ENCODE results near the gene ANKRD28. TPM values are rescaled to one million over a fixed set of nuclear protein-coding genes. Genes with fewer than 3 reads are reported as not detected.
"Not testable (repeated sequence)": the region's sequence is repeated elsewhere in the genome, so short reads cannot be mapped to it uniquely, and the experiment has no call there.

Gene ANKRD28
- total RNA-seq, 2 experiments from 2014 or later, result 52.9 to 59.9 TPM

DNA sequence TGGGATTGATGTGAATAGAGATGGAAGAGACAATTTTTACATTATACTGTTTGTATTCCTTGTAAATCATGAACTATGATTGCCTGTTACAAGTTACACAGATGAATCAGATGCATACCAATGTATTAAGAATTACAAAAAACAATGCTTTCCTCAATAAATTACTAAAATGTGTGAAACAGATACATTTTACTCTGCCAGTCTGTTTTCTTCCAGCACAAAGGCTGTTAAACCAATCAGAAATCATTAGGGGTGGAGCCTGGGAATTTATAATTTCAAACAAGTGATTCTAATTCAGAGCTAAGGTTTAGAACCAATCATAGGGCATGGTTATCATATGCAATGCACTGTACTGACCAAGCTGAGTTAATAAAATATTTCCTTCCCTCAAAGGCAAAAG, 21.8 kb upstream of the ANKRD28 start:
- BruUV-seq (replicated peaks), result no TSS peak
- Histone ChIP-seq H3K36me3 (ENCODE audit: insufficient read depth, low read length) (no peaks in the 10 kb centered on the region), H3K9me2 (ENCODE audit: insufficient read depth, low read length) (no peaks in the 10 kb centered on the region), H3K4me3 (ENCODE audit: low read depth, low read length, poor library complexity, severe bottlenecking) (no peak overlapping the region), H2AFZ (ENCODE audit: low read length) (no peak overlapping the region), H3K4me1 (ENCODE audit: insufficient read depth, low read length, poor library complexity, severe bottlenecking) (peaks cover 30% of the 10 kb centered on the region), H3K27ac (ENCODE audit: low read depth, low read length, poor library complexity, severe bottlenecking) (no peak overlapping the region), H3K79me2 (ENCODE audit: insufficient read depth, low read depth, low read length) (peaks cover 100% of the 10 kb centered on the region), H4K20me1 (ENCODE audit: insufficient read depth, low read length) (peaks cover 57% of the 10 kb centered on the region), H3K4me2 (ENCODE audit: low read length) (no peak overlapping the region), H3K9me3 (ENCODE audit: low read length) (no peaks in the 10 kb centered on the region)
- TF ChIP-seq EZH2phosphoT487 (IDR thresholded peaks at IDR 0.05; ENCODE audit: borderline replicate concordance, low read depth, low read length), result no peak
- TF ChIP-seq, protein P1, sequence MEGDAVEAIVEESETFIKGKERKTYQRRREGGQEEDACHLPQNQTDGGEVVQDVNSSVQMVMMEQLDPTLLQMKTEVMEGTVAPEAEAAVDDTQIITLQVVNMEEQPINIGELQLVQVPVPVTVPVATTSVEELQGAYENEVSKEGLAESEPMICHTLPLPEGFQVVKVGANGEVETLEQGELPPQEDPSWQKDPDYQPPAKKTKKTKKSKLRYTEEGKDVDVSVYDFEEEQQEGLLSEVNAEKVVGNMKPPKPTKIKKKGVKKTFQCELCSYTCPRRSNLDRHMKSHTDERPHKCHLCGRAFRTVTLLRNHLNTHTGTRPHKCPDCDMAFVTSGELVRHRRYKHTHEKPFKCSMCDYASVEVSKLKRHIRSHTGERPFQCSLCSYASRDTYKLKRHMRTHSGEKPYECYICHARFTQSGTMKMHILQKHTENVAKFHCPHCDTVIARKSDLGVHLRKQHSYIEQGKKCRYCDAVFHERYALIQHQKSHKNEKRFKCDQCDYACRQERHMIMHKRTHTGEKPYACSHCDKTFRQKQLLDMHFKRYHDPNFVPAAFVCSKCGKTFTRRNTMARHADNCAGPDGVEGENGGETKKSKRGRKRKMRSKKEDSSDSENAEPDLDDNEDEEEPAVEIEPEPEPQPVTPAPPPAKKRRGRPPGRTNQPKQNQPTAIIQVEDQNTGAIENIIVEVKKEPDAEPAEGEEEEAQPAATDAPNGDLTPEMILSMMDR (conservative IDR thresholded peaks at IDR 0.05; ENCODE audit: low read length), result no peak
- CTCF ChIA-PET (ENCODE audit: unreplicated experiment), result no interaction called here
- POLR2A ChIA-PET, result interaction anchor here (2.0 kb wide), 1 partner anchor 15 kb away, joined by 4 read pairs; no protein-coding TSS in a partner anchor
- no peak for DNase-seq (ENCODE audit: low spot score)
- intact Hi-C loops (cut with micrococcal nuclease; ENCODE audit: unreplicated experiment), result loop anchor here (5.0 kb wide), 3 partner anchors 228 to 428 kb away; no protein-coding TSS in a partner anchor

DNA sequence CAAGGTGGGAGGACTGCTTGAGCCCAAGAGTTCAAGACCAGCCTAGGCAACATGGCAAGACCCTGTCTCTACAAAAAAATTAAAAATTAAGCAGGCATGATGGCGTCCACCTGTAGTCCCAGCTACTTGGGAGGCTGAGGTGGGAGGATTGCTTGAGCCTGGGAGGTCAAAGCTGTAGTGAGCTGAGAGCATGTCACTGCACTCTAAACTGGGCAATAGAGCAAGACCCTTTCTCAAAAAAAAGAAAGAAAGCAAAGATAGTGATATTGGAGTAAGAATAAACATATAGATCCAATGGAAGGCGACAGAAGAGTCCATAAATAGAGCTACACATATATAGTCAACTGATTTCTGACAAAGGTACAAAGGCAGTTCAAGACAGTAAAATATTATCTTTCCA, 21.3 kb upstream of the ANKRD28 start:
- Histone ChIP-seq H3K4me1 (ENCODE audit: insufficient read depth, low read length, poor library complexity, severe bottlenecking) (peaks cover 30% of the 10 kb centered on the region), H2AFZ (ENCODE audit: low read length) (no peak overlapping the region), H3K36me3 (ENCODE audit: insufficient read depth, low read length) (no peaks in the 10 kb centered on the region), H3K79me2 (ENCODE audit: insufficient read depth, low read depth, low read length) (peaks cover 98% of the 10 kb centered on the region), H3K9me3 (ENCODE audit: low read length) (no peaks in the 10 kb centered on the region), H3K4me2 (ENCODE audit: low read length) (no peak overlapping the region), H3K9me2 (ENCODE audit: insufficient read depth, low read length) (no peaks in the 10 kb centered on the region), H3K27ac (ENCODE audit: low read depth, low read length, poor library complexity, severe bottlenecking) (no peak overlapping the region), H4K20me1 (ENCODE audit: insufficient read depth, low read length) (peaks cover 59% of the 10 kb centered on the region), H3K4me3 (ENCODE audit: low read depth, low read length, poor library complexity, severe bottlenecking) (no peak overlapping the region)
- no peak for DNase-seq (ENCODE audit: low spot score)
- ChIA-PET CTCF (ENCODE audit: unreplicated experiment) (no interaction called here), POLR2A (interaction anchor here (2.0 kb wide), 1 partner anchor 15 kb away, joined by 4 read pairs; no protein-coding TSS in a partner anchor)
- TF ChIP-seq, protein P1 (conservative IDR thresholded peaks at IDR 0.05; ENCODE audit: low read length), result no peak
- TF ChIP-seq EZH2phosphoT487 (IDR thresholded peaks at IDR 0.05; ENCODE audit: borderline replicate concordance, low read depth, low read length), result no peak
- no TSS peak for BruUV-seq (replicated peaks)
- intact Hi-C loops (cut with micrococcal nuclease; ENCODE audit: unreplicated experiment), result loop anchor here (5.0 kb wide), 3 partner anchors 228 to 428 kb away; no protein-coding TSS in a partner anchor

GRCh38 chr3:15815696-15816095, 17.9 kb upstream of the ANKRD28 start:
- Histone ChIP-seq H3K36me3 (ENCODE audit: insufficient read depth, low read length) (no peaks in the 10 kb centered on the region), H3K9me2 (ENCODE audit: insufficient read depth, low read length) (no peaks in the 10 kb centered on the region), H3K4me1 (ENCODE audit: insufficient read depth, low read length, poor library complexity, severe bottlenecking) (peaks cover 30% of the 10 kb centered on the region), H4K20me1 (ENCODE audit: insufficient read depth, low read length) (peaks cover 54% of the 10 kb centered on the region), H3K27ac (ENCODE audit: low read depth, low read length, poor library complexity, severe bottlenecking) (no peak overlapping the region), H3K4me2 (ENCODE audit: low read length) (no peak overlapping the region), H3K79me2 (ENCODE audit: insufficient read depth, low read depth, low read length) (peaks cover 73% of the 10 kb centered on the region), H3K9me3 (ENCODE audit: low read length) (no peaks in the 10 kb centered on the region), H2AFZ (ENCODE audit: low read length) (no peak overlapping the region), H3K4me3 (ENCODE audit: low read depth, low read length, poor library complexity, severe bottlenecking) (no peak overlapping the region)
- ChIA-PET CTCF (ENCODE audit: unreplicated experiment) (no interaction called here), POLR2A (interaction anchor here (0.6 kb wide), 1 partner anchor 13 kb away, joined by 3 read pairs; no protein-coding TSS in a partner anchor)
- no TSS peak for BruUV-seq (replicated peaks)
- TF ChIP-seq EZH2phosphoT487 (IDR thresholded peaks at IDR 0.05; ENCODE audit: borderline replicate concordance, low read depth, low read length), result no peak
- TF ChIP-seq, protein P1 (conservative IDR thresholded peaks at IDR 0.05; ENCODE audit: low read length), result peak; percentile 78
- DNase-seq (ENCODE audit: low spot score), result peak; percentile 59
- intact Hi-C loops (cut with micrococcal nuclease; ENCODE audit: unreplicated experiment), result loop anchor here (2.0 to 5.0 kb wide), 4 partner anchors 43 to 432 kb away; no protein-coding TSS in a partner anchor

DNA sequence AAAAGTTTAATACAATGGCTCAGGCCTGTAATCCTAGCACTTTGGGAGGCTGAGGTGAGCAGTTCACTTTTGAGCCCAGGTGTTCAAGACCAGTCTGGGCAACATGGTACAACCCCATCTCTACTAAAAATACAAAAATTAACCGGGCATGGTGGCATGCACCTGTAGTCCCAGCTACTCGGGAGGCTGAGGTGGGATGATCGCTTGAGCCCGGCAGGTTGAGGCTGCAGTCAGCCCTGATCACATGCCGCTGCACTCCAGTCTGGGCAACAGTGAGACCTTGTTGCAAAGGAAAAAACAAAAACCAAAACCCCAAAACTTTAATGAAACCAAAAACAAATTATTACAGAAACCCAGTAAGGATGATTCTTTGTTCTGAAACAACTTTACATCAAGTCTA, 15.3 kb upstream of the ANKRD28 start:
- H3K4me3 ChIP-seq (ENCODE audit: low read depth, low read length, poor library complexity, severe bottlenecking); BruUV-seq (replicated peaks); CTCF ChIA-PET (ENCODE audit: unreplicated experiment); H3K4me2 ChIP-seq (ENCODE audit: low read length); H3K9me2 ChIP-seq (ENCODE audit: insufficient read depth, low read length); H2AFZ ChIP-seq (ENCODE audit: low read length); DNase-seq (ENCODE audit: low spot score); H3K36me3 ChIP-seq (ENCODE audit: insufficient read depth, low read length); H3K9me3 ChIP-seq (ENCODE audit: low read length); H3K27ac ChIP-seq (ENCODE audit: low read depth, low read length, poor library complexity, severe bottlenecking): not testable (repeated sequence)
- POLR2A ChIA-PET, result interaction anchor here (2.3 kb wide), 1 partner anchor 11 kb away, joined by 8 read pairs; no protein-coding TSS in a partner anchor
- intact Hi-C loops (cut with micrococcal nuclease; ENCODE audit: unreplicated experiment), result loop anchor here (5.0 kb wide), 1 partner anchor 611 kb away; no protein-coding TSS in a partner anchor
- Histone ChIP-seq H4K20me1 (ENCODE audit: insufficient read depth, low read length) (peaks cover 39% of the 10 kb centered on the region), H3K79me2 (ENCODE audit: insufficient read depth, low read depth, low read length) (peaks cover 63% of the 10 kb centered on the region), H3K4me1 (ENCODE audit: insufficient read depth, low read length, poor library complexity, severe bottlenecking) (peaks cover 22% of the 10 kb centered on the region)
